CD4-positive, alpha-beta memory T cell (primary cell): ENCODE measurements around the gene SS18L1. TPM values are rescaled to one million over a fixed set of nuclear protein-coding genes. Genes with fewer than 3 reads are reported as not detected.

Experiments
- CTCF ChIA-PET: fragments of 350-600 bp; sonication (Branson Sonifier 250); formaldehyde crosslinking; loops from one replicate; lab custom pipeline; 2021; ENCODE audit warnings: inconsistent platforms; ENCODE audit not compliant: partially characterized antibody; lab: Charles Lee
- POLR2A ChIA-PET: fragments of 350-600 bp; sonication (Branson Sonifier 250); formaldehyde crosslinking; loops from one replicate; lab custom pipeline; 2021; ENCODE audit not compliant: partially characterized antibody; lab: Charles Lee
- DNase-seq, 5 donors: peaks; one replicate each; pipeline versions ENCODE4 v3.0.0 to v3.0.0-alpha.2; 2020 to 2022; ENCODE audit warnings: mixed read lengths in 1 of 5
- H3K27ac ChIP-seq: one replicate; pipeline ENCODE4 v1.7.0; 2013; ENCODE audit warnings: low read depth, low read length
- H3K27me3 ChIP-seq: 2 replicates; pipeline ENCODE4 v1.7.0; 2013; ENCODE audit warnings: mild to moderate bottlenecking, low read length, moderate library complexity; ENCODE audit not compliant: insufficient read depth
- H3K36me3 ChIP-seq: 2 replicates; pipeline ENCODE4 v1.7.0; 2013; ENCODE audit warnings: mild to moderate bottlenecking, low read length, moderate library complexity; ENCODE audit not compliant: insufficient read depth
- H3K4me1 ChIP-seq: 2 replicates; pipeline ENCODE4 v1.7.0; 2013; ENCODE audit warnings: mild to moderate bottlenecking, low read length, moderate library complexity; ENCODE audit not compliant: insufficient read depth
- H3K4me3 ChIP-seq, 2 donors: one replicate each; pipeline ENCODE4 v1.7.0; 2013; ENCODE audit warnings: low read length in 2 of 2, mild to moderate bottlenecking in 1 of 2
- H3K9me3 ChIP-seq, 2 donors: one replicate each; pipeline ENCODE4 v1.7.0; 2013; ENCODE audit warnings: low read length in 2 of 2, control low read depth in 1 of 2; ENCODE audit not compliant: control insufficient read depth in 1 of 2
- H3K27ac Mint-ChIP-seq, 7 donors: one replicate each; pipeline ENCODE4 v1.8.0; 2020 to 2021; ENCODE audit warnings: mixed read lengths in 7 of 7, mild to moderate bottlenecking in 6 of 7, inconsistent platforms in 3 of 7, moderate library complexity in 3 of 7
- H3K27me3 Mint-ChIP-seq, 2 donors: one replicate each; pipeline ENCODE4 v1.8.0; 2020 to 2021; ENCODE audit warnings: mixed read lengths in 2 of 2
- H3K36me3 Mint-ChIP-seq, 2 donors: one replicate each; pipeline ENCODE4 v1.8.0; 2020 to 2021; ENCODE audit warnings: mixed read lengths in 2 of 2, inconsistent platforms in 1 of 2, mild to moderate bottlenecking in 1 of 2
- H3K4me1 Mint-ChIP-seq, 4 donors: one replicate each; pipeline ENCODE4 v1.8.0; 2020 to 2021; ENCODE audit warnings: mixed read lengths in 4 of 4, mild to moderate bottlenecking in 1 of 4
- H3K4me3 Mint-ChIP-seq, 8 donors: one replicate each; pipeline ENCODE4 v1.8.0; 2020 to 2021; ENCODE audit warnings: mixed read lengths in 8 of 8, mild to moderate bottlenecking in 7 of 8, moderate library complexity in 6 of 8, inconsistent platforms in 3 of 8
- H3K9me3 Mint-ChIP-seq, 8 donors: one replicate each; pipeline ENCODE4 v1.8.0; 2020 to 2021; ENCODE audit warnings: mixed read lengths in 8 of 8, mild to moderate bottlenecking in 5 of 8, inconsistent platforms in 3 of 8, moderate library complexity in 1 of 8
- intact Hi-C: fragments of 100-400 bp; cut with micrococcal nuclease; formaldehyde crosslinking; loops from one replicate; pipeline ENCODE4 v1.15.1; 2023
- polyA plus RNA-seq, 2 donors: library from polyadenylated mRNA; unstranded; fragments of 300-500 nt; fragmentation: Illumina TruSeq; gene quantifications; one replicate each; pipeline ENCODE4 v1.2.3, GENCODE V29; 2021
- total RNA-seq, 2 experiments: library from RNA; stranded (reverse); gene quantifications; one replicate each; pipeline ENCODE4 v1.2.3, GENCODE V29; 2021

Gene SS18L1
- total and polyA plus RNA-seq, 4 experiments from 2014 or later: 0.71 to 24.8 (median 12.0) TPM

DNA sequence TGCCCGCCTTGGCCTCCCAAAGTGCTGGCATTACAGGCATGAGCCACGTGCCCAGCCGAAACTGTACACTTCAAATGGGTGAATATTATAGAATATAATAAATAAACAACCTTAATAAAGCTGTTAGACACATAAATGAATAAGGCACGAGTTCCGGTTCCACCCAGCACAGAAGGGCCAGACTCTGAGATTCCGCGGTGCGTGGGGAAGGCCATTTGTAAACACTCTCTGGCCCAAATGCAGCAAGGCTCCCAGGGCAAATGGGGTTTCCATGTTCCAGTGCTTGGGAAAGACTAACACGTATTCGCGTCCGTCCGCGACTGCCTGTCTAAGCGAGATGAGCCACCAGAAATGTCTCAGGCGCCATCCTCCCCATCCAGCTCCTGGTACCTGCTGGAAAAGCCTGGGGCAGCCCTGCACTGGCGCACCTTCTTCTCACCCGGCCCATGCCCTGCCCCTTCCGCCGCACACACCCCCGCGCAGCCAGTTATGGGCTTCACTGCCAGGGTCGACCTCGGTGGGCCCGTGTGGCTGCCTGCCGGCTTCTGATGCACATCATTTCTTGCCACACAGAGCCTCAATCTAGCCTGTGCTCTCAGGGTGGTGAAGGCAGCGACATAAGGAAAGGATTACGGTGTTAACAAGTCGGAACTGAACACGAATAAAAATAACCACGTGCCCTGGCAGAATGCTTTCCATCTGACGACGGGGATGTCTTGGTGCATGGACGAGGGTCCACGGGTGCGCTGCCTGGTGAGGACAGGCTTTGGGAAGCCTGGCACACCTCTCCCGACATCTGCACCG is 26.8 kb upstream of the SS18L1 start:
- ChIA-PET POLR2A (interaction anchor here (1.0 to 11.1 kb wide), 4 partner anchors 21 to 50 kb away, joined by 3 to 115 read pairs (median 28); partner anchors contain the start of genes PSMA7, SS18L1 and TAF4), CTCF (interaction anchor here (1.2 to 1.8 kb wide), 2 partner anchors 25 to 105 kb away, joined by 3 to 5 read pairs; no protein-coding TSS in a partner anchor)
- Histone ChIP-seq H3K27me3 (no peaks in the 10 kb centered on the region), H3K27ac (no peak overlapping the region), H3K36me3 (no peaks in the 10 kb centered on the region), H3K4me1 (peaks cover 36% of the 10 kb centered on the region), H3K9me3 (peaks cover 0 to 25% of the 10 kb centered on the region in 2 donors), H3K4me3 (no peak overlapping the region)
- Mint-ChIP-seq H3K27ac (peak overlapping the region in 6 of 7 donors; percentile 91 to 95 (median 94)), H3K27me3 (no peaks in the 10 kb centered on the region), H3K4me1 (peaks cover 17 to 46% (median 34%) of the 10 kb centered on the region in 4 donors), H3K9me3 (peaks cover 0 to 44% (median 22%) of the 10 kb centered on the region in 8 donors), H3K36me3 (peaks cover 3% of the 10 kb centered on the region in 2 donors), H3K4me3 (peak overlapping the region in 2 of 8 donors; percentile 59 to 91)
- intact Hi-C loops: loop anchor here (1.0 kb wide), 1 partner anchor 50 kb away; no protein-coding TSS in a partner anchor
- DNase-seq: no peak

- Histone ChIP-seq H3K4me1 (peaks cover 36% of the 10 kb centered on the region), H3K36me3 (no peaks in the 10 kb centered on the region), H3K27me3 (no peaks in the 10 kb centered on the region), H3K27ac (peak overlapping the region; percentile 35), H3K9me3 (peaks cover 0 to 21% of the 10 kb centered on the region in 2 donors), H3K4me3 (no peak overlapping the region)
- ChIA-PET POLR2A (interaction anchor here (1.0 to 11.1 kb wide), 5 partner anchors 21 to 85 kb away, joined by 3 to 115 read pairs (median 5); partner anchors contain the start of genes PSMA7, SS18L1 and TAF4), CTCF (interaction anchor here (1.2 kb wide), 1 partner anchor 106 kb away, joined by 3 read pairs; no protein-coding TSS in a partner anchor)
- Mint-ChIP-seq H3K4me3 (peak overlapping the region in 7 of 8 donors; percentile 58 to 91 (median 71)), H3K27me3 (no peaks in the 10 kb centered on the region), H3K27ac (peak overlapping the region; percentile 91 to 95 (median 95)), H3K9me3 (peaks cover 0 to 40% (median 19%) of the 10 kb centered on the region in 8 donors), H3K4me1 (peaks cover 17 to 46% (median 34%) of the 10 kb centered on the region in 4 donors), H3K36me3 (peaks cover 3% of the 10 kb centered on the region in 2 donors)
- no peak for DNase-seq
- intact Hi-C loops: loop anchor here (1.0 kb wide), 1 partner anchor 51 kb away; no protein-coding TSS in a partner anchor
Measured at GRCh38 chr20:62117362-62117646, 26.3 kb upstream of the SS18L1 start.

DNA sequence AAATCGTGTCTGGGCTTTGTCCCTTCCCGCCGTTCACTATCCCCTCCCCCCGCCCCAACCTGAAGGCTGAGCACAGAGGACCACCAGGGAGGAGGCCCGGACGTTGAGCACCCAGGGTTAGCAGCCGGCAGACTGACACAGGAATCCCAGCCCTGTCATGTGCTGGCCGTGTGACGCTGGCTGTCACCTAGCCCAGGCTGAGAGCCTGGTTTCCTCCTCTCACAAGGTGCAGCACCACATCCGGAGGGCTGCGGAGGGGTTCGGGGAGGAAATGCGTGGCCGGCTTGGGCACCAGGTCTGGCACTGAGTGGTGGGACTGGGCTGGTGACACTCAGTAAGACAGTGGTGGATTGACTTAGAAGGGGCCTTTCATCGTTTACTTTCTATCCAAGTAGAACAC is 25.9 kb upstream of the SS18L1 start:
- Histone ChIP-seq H3K27me3 (no peaks in the 10 kb centered on the region), H3K9me3 (peaks cover 0 to 18% of the 10 kb centered on the region in 2 donors), H3K27ac (peak overlapping the region; percentile 35), H3K4me3 (no peak overlapping the region), H3K36me3 (no peaks in the 10 kb centered on the region), H3K4me1 (peaks cover 36% of the 10 kb centered on the region)
- Mint-ChIP-seq H3K36me3 (peaks cover 3% of the 10 kb centered on the region in 2 donors), H3K27me3 (no peaks in the 10 kb centered on the region), H3K27ac (peak overlapping the region; percentile 91 to 95 (median 95)), H3K4me1 (peaks cover 17 to 46% (median 34%) of the 10 kb centered on the region in 4 donors), H3K9me3 (peaks cover 0 to 36% (median 16%) of the 10 kb centered on the region in 8 donors), H3K4me3 (peak overlapping the region; percentile 58 to 91 (median 72))
- intact Hi-C loops: loop anchor here (1.0 kb wide), 1 partner anchor 51 kb away; no protein-coding TSS in a partner anchor
- CTCF ChIA-PET: interaction anchor here (1.2 kb wide), 1 partner anchor 106 kb away, joined by 3 read pairs; no protein-coding TSS in a partner anchor
- DNase-seq: peak; percentile 86 to 92 (median 89)
- POLR2A ChIA-PET: interaction anchor here (1.0 to 11.1 kb wide), 5 partner anchors 20 to 85 kb away, joined by 3 to 115 read pairs (median 5); partner anchors contain the start of genes PSMA7, SS18L1 and TAF4

DNA sequence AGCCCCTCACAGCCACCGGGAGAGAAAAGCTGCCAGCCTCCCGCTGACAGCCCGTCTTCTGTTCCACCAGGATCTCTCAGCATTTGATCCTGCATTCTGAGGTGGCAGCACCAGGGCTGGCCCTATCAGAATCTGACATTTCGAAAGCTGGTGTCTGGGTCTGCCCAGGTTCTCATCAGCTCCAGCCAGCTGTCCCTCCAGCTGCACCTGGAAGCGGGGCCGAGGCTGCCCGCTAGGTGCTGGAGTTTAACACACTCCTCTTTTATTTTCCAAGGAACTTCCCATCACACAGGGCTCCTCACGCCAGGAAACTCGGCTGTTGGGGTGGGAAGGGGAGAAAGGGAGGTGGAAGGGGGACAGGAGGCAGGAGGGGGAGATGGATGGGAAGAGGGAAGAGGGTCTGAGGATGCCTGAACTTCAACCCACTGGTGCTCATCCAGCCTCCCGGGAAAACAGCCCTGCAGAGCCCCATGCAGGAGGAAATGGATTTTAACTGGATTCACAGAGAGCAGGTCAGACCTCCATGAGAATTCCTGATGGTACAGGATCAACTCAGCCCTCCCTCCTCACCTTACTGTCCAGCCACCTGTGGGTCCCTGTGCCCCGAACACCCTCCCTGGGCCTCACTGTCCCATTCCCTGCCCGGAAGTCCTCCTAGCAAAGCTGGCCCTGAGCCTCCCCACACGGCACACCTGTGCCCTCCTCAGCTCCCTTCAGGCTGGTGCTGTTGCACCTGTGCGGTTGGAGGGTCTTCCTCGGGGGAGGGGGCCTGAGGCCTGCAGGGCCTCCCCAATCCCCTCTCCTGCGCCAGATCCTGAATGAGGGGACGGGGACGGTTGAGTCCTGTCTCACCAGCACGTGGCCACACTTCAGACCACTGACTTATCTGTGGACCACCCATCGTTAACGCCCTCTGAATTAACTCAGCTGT is 25.2 kb upstream of the SS18L1 start:
- Mint-ChIP-seq H3K36me3 (peaks cover 0 to 6% of the 10 kb centered on the region in 2 donors), H3K9me3 (peaks cover 0 to 30% (median 9%) of the 10 kb centered on the region in 8 donors), H3K4me3 (peak overlapping the region in 7 of 8 donors; percentile 58 to 91 (median 71)), H3K4me1 (peaks cover 20 to 48% (median 34%) of the 10 kb centered on the region in 4 donors), H3K27me3 (no peaks in the 10 kb centered on the region), H3K27ac (peak overlapping the region; percentile 92 to 99 (median 95))
- Histone ChIP-seq H3K9me3 (peaks cover 0 to 10% of the 10 kb centered on the region in 2 donors), H3K36me3 (no peaks in the 10 kb centered on the region), H3K4me3 (no peak overlapping the region), H3K27ac (peak overlapping the region; percentile 35), H3K4me1 (peaks cover 40% of the 10 kb centered on the region), H3K27me3 (no peaks in the 10 kb centered on the region)
- CTCF ChIA-PET: no interaction called here
- no peak for DNase-seq
- intact Hi-C loops: no loop called here
- POLR2A ChIA-PET: interaction anchor here (0.8 to 11.1 kb wide), 6 partner anchors 20 to 88 kb away, joined by 3 to 115 read pairs (median 4); partner anchors contain the start of genes PSMA7, SS18L1 and TAF4

DNA sequence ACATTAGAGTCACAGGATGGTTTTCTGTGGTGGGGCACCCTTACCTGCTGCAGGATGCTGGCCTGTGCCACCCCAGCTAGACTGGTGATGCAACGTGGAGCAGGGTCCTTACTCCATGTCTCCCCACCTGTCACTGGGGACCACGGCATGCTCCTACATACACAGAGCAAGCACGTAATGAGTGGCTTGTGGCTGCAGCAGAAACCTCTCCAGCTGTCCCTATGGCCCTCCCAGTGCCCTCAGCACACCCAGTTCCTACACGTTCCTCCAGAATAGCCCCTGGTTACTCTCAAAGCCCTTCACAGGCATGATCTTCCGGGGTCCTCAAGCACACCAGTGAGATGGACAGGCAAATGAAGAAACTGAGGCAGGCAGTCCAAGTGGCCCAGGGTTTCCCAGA is 24.5 kb upstream of the SS18L1 start:
- peaks cover 47% of the 10 kb centered on the region for H3K4me1 ChIP-seq
- peak overlapping the region; percentile 4 to 99 (median 93) for H3K27ac Mint-ChIP-seq
- no peaks in the 10 kb centered on the region for H3K27me3 ChIP-seq
- H3K4me3 ChIP-seq: no peak overlapping the region
- ChIA-PET POLR2A (interaction anchor here (0.8 to 11.1 kb wide), 5 partner anchors 17 to 52 kb away, joined by 3 to 115 read pairs (median 5); partner anchors contain the start of genes PSMA7, SS18L1 and TAF4), CTCF (no interaction called here)
- peaks cover 0 to 4% of the 10 kb centered on the region in 2 donors for H3K9me3 ChIP-seq
- H3K4me1 Mint-ChIP-seq: peaks cover 26 to 55% (median 41%) of the 10 kb centered on the region in 4 donors
- no peak overlapping the region for H3K27ac ChIP-seq
- intact Hi-C loops: no loop called here
- H3K27me3 Mint-ChIP-seq: no peaks in the 10 kb centered on the region
- no peak for DNase-seq
- H3K4me3 Mint-ChIP-seq: peak overlapping the region in 4 of 8 donors; percentile 15 to 70 (median 39)
- H3K36me3 ChIP-seq: no peaks in the 10 kb centered on the region
- H3K9me3 Mint-ChIP-seq: peaks cover 0 to 23% (median 7%) of the 10 kb centered on the region in 8 donors
- peaks cover 0 to 12% of the 10 kb centered on the region in 2 donors for H3K36me3 Mint-ChIP-seq
